ENCODE results near the gene MED25.

Gene MED25

GRCh38 chr19:49879243-49879963 lies 61.3 kb downstream of the MED25 start:
- peaks cover 26% of the 10 kb centered on the region for H3K4me1 ChIP-seq (ENCODE audit: control insufficient read depth, insufficient read depth, low read depth, low read length)
- no peak overlapping the region for H3K4me2 ChIP-seq (ENCODE audit: low read length, poor library complexity, severe bottlenecking)
- H3K36me3 ChIP-seq (ENCODE audit: control insufficient read depth in 1 of 2, insufficient read depth in 2 of 2, low read depth in 1 of 2, low read length in 2 of 2), result peaks cover 60 to 62% of the 10 kb centered on the region in 2 experiments
- H2BK120ac ChIP-seq (ENCODE audit: low read depth, low read length), result no peak overlapping the region
- H3K4ac ChIP-seq (ENCODE audit: low read depth in 1 of 2, low read length in 2 of 2), result no peak overlapping the region
- H3K9me3 ChIP-seq (ENCODE audit: control insufficient read depth, low read length), result peaks cover 3% of the 10 kb centered on the region
- 96% methylated on average over 12 of the region's 12 CpGs for WGBS
- H2BK5ac ChIP-seq (ENCODE audit: low read depth, low read length, poor library complexity, severe bottlenecking), result no peak overlapping the region
- no peaks in the 10 kb centered on the region for H3K27me3 ChIP-seq (ENCODE audit: control insufficient read depth in 1 of 2, insufficient read depth in 1 of 2, low read length in 2 of 2)
- H3K18ac ChIP-seq (ENCODE audit: low read depth in 1 of 2, low read length in 2 of 2), result no peak overlapping the region
- H3K14ac ChIP-seq (ENCODE audit: low read length in 2 of 2), result no peak overlapping the region
- no peak overlapping the region for H2BK12ac ChIP-seq (ENCODE audit: low read length in 2 of 2)
- no peak overlapping the region for H3K27ac ChIP-seq (ENCODE audit: low read length, poor library complexity, severe bottlenecking)
- no peak overlapping the region for H4K91ac ChIP-seq (ENCODE audit: low read length)
- no peak overlapping the region for H4K8ac ChIP-seq (ENCODE audit: low read length)
- H3K9ac ChIP-seq (ENCODE audit: low read length), result peak overlapping the region; percentile 100
- H3K23ac ChIP-seq (ENCODE audit: low read length in 2 of 2), result no peak overlapping the region
- no peak overlapping the region for H2AK5ac ChIP-seq (ENCODE audit: low read length, severe bottlenecking)
- peak overlapping the region in 1 of 2 experiments; percentile 99 for H3K4me3 ChIP-seq (ENCODE audit: insufficient read depth in 1 of 2, low read depth in 1 of 2, low read length in 2 of 2)
- H3K79me1 ChIP-seq (replicated peaks; ENCODE audit: low read length, poor library complexity, severe bottlenecking), result peaks cover 58% of the 10 kb centered on the region
- DNase-seq, result no peak
- H2AFZ ChIP-seq (ENCODE audit: low read depth, low read length), result no peak overlapping the region
- H2BK15ac ChIP-seq (ENCODE audit: low read depth, poor library complexity, severe bottlenecking), result no peak overlapping the region

- Histone ChIP-seq H2AK5ac (ENCODE audit: low read length, severe bottlenecking) (no peak overlapping the region), H2AFZ (ENCODE audit: low read depth, low read length) (no peak overlapping the region), H3K23ac (ENCODE audit: low read length in 2 of 2) (no peak overlapping the region), H2BK12ac (ENCODE audit: low read length in 2 of 2) (no peak overlapping the region), H3K4ac (ENCODE audit: low read depth in 1 of 2, low read length in 2 of 2) (no peak overlapping the region), H3K4me3 (ENCODE audit: insufficient read depth in 1 of 2, low read depth in 1 of 2, low read length in 2 of 2) (no peak overlapping the region), H3K9me3 (ENCODE audit: control insufficient read depth, low read length) (peaks cover 3% of the 10 kb centered on the region), H3K9ac (ENCODE audit: low read length) (no peak overlapping the region), H3K4me2 (ENCODE audit: low read length, poor library complexity, severe bottlenecking) (no peak overlapping the region), H3K27ac (ENCODE audit: low read length, poor library complexity, severe bottlenecking) (no peak overlapping the region), H3K27me3 (ENCODE audit: control insufficient read depth in 1 of 2, insufficient read depth in 1 of 2, low read length in 2 of 2) (no peaks in the 10 kb centered on the region), H2BK15ac (ENCODE audit: low read depth, poor library complexity, severe bottlenecking) (no peak overlapping the region), H3K79me1 (replicated peaks; ENCODE audit: low read length, poor library complexity, severe bottlenecking) (peaks cover 52% of the 10 kb centered on the region), H2BK5ac (ENCODE audit: low read depth, low read length, poor library complexity, severe bottlenecking) (no peak overlapping the region), H3K14ac (ENCODE audit: low read length in 2 of 2) (no peak overlapping the region), H3K4me1 (ENCODE audit: control insufficient read depth, insufficient read depth, low read depth, low read length) (peaks cover 21% of the 10 kb centered on the region), H4K8ac (ENCODE audit: low read length) (no peak overlapping the region), H3K18ac (ENCODE audit: low read depth in 1 of 2, low read length in 2 of 2) (no peak overlapping the region), H2BK120ac (ENCODE audit: low read depth, low read length) (no peak overlapping the region), H4K91ac (ENCODE audit: low read length) (no peak overlapping the region), H3K36me3 (ENCODE audit: control insufficient read depth in 1 of 2, insufficient read depth in 2 of 2, low read depth in 1 of 2, low read length in 2 of 2) (peaks cover 60 to 65% of the 10 kb centered on the region in 2 experiments)
- no peak for DNase-seq
- 94% methylated on average over 10 of the region's 10 CpGs for WGBS
Observed at GRCh38 chr19:49880162-49880869, 62.2 kb downstream of the MED25 start.

DNA sequence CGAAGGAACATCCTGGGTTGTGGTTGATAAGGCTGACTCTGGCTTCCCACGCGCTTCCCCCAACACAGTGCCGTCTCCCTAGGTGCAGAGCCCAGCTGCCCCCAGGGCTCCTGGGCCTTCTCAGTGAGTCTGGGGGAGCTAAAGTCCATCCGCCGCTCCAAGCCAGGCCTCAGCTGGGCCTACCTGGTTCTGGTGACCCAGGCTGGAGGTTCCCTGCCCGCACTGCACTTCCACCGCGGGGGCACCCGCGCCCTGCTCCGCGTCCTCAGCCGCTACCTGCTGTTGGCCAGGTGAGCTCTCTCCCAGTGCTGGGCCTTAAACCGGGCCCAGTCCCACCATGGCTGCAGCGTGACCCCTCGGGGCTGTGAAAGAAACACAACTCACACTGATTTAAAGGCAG lies 63.1 kb downstream of the MED25 start:
- no peak overlapping the region for H3K23ac ChIP-seq (ENCODE audit: low read length in 2 of 2)
- over 99% methylated on average over 17 of the region's 17 CpGs for WGBS
- no peak overlapping the region for H3K27ac ChIP-seq (ENCODE audit: low read length, poor library complexity, severe bottlenecking)
- no peak overlapping the region for H3K4me2 ChIP-seq (ENCODE audit: low read length, poor library complexity, severe bottlenecking)
- no peak overlapping the region for H3K18ac ChIP-seq (ENCODE audit: low read depth in 1 of 2, low read length in 2 of 2)
- peaks cover 65 to 72% of the 10 kb centered on the region in 2 experiments for H3K36me3 ChIP-seq (ENCODE audit: control insufficient read depth in 1 of 2, insufficient read depth in 2 of 2, low read depth in 1 of 2, low read length in 2 of 2)
- H2BK120ac ChIP-seq (ENCODE audit: low read depth, low read length), result no peak overlapping the region
- no peak overlapping the region for H3K14ac ChIP-seq (ENCODE audit: low read length in 2 of 2)
- H3K4ac ChIP-seq (ENCODE audit: low read depth in 1 of 2, low read length in 2 of 2), result no peak overlapping the region
- peaks cover 48% of the 10 kb centered on the region for H3K79me1 ChIP-seq (replicated peaks; ENCODE audit: low read length, poor library complexity, severe bottlenecking)
- no peak overlapping the region for H4K8ac ChIP-seq (ENCODE audit: low read length)
- H4K91ac ChIP-seq (ENCODE audit: low read length), result no peak overlapping the region
- no peak for DNase-seq
- H2AFZ ChIP-seq (ENCODE audit: low read depth, low read length), result no peak overlapping the region
- H3K4me3 ChIP-seq (ENCODE audit: insufficient read depth in 1 of 2, low read depth in 1 of 2, low read length in 2 of 2), result no peak overlapping the region
- peaks cover 18% of the 10 kb centered on the region for H3K4me1 ChIP-seq (ENCODE audit: control insufficient read depth, insufficient read depth, low read depth, low read length)
- H3K9ac ChIP-seq (ENCODE audit: low read length), result no peak overlapping the region
- H3K27me3 ChIP-seq (ENCODE audit: control insufficient read depth in 1 of 2, insufficient read depth in 1 of 2, low read length in 2 of 2), result no peaks in the 10 kb centered on the region
- H3K9me3 ChIP-seq (ENCODE audit: control insufficient read depth, low read length), result peaks cover 3% of the 10 kb centered on the region
- no peak overlapping the region for H2BK15ac ChIP-seq (ENCODE audit: low read depth, poor library complexity, severe bottlenecking)
- H2BK12ac ChIP-seq (ENCODE audit: low read length in 2 of 2), result no peak overlapping the region
- H2AK5ac ChIP-seq (ENCODE audit: low read length, severe bottlenecking), result no peak overlapping the region
- H2BK5ac ChIP-seq (ENCODE audit: low read depth, low read length, poor library complexity, severe bottlenecking), result no peak overlapping the region

DNA sequence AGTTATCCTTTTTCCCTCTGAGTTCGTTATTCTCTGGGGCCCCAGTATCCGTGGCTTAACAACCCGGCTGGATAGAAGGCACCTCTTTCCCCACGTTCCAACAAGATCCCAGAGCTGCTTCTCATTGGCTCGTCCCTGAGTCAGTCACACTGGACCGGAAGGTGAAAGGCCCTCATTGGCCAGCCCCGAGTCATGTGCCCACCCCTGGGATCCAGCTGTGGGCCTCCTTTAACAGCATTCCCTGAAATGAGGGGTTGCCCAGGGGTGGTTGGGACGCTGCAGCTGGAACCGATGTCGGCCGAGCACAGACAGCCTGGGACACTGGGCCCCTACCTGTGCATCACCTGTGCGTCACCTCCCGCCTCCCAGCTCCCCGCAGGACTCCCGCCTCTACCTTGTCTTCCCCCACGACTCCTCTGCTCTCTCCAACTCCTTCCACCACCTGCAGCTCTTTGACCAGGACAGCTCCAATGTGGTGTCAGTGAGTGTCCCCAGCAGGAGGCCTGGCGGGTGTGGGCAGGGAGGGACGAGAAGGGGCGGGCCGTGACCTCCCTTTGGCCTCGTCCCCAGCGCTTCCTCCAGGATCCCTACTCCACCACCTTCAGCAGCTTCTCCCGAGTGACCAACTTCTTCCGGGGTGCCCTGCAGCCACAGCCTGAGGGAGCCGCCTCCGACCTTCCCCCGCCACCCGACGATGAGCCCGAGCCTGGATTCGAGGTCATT lies 63.7 kb downstream of the MED25 start:
- no peak overlapping the region for H2BK12ac ChIP-seq (ENCODE audit: low read length in 2 of 2)
- H2BK15ac ChIP-seq (ENCODE audit: low read depth, poor library complexity, severe bottlenecking), result no peak overlapping the region
- no peaks in the 10 kb centered on the region for H3K27me3 ChIP-seq (ENCODE audit: control insufficient read depth in 1 of 2, insufficient read depth in 1 of 2, low read length in 2 of 2)
- peaks cover 3% of the 10 kb centered on the region for H3K9me3 ChIP-seq (ENCODE audit: control insufficient read depth, low read length)
- H2AK5ac ChIP-seq (ENCODE audit: low read length, severe bottlenecking), result no peak overlapping the region
- H3K36me3 ChIP-seq (ENCODE audit: control insufficient read depth in 1 of 2, insufficient read depth in 2 of 2, low read depth in 1 of 2, low read length in 2 of 2), result peaks cover 66 to 77% of the 10 kb centered on the region in 2 experiments
- H3K9ac ChIP-seq (ENCODE audit: low read length), result no peak overlapping the region
- H3K23ac ChIP-seq (ENCODE audit: low read length in 2 of 2), result no peak overlapping the region
- H3K18ac ChIP-seq (ENCODE audit: low read depth in 1 of 2, low read length in 2 of 2), result no peak overlapping the region
- H3K79me1 ChIP-seq (replicated peaks; ENCODE audit: low read length, poor library complexity, severe bottlenecking), result peaks cover 48% of the 10 kb centered on the region
- no peak overlapping the region for H3K4ac ChIP-seq (ENCODE audit: low read depth in 1 of 2, low read length in 2 of 2)
- no peak overlapping the region for H2BK120ac ChIP-seq (ENCODE audit: low read depth, low read length)
- no peak overlapping the region for H3K14ac ChIP-seq (ENCODE audit: low read length in 2 of 2)
- H3K27ac ChIP-seq (ENCODE audit: low read length, poor library complexity, severe bottlenecking), result no peak overlapping the region
- H3K4me3 ChIP-seq (ENCODE audit: insufficient read depth in 1 of 2, low read depth in 1 of 2, low read length in 2 of 2), result no peak overlapping the region
- H2BK5ac ChIP-seq (ENCODE audit: low read depth, low read length, poor library complexity, severe bottlenecking), result no peak overlapping the region
- DNase-seq, result no peak
- H3K4me2 ChIP-seq (ENCODE audit: low read length, poor library complexity, severe bottlenecking), result no peak overlapping the region
- H3K4me1 ChIP-seq (ENCODE audit: control insufficient read depth, insufficient read depth, low read depth, low read length), result peaks cover 18% of the 10 kb centered on the region
- WGBS, result 96% methylated on average over 28 of the region's 31 CpGs
- H4K91ac ChIP-seq (ENCODE audit: low read length), result no peak overlapping the region
- H4K8ac ChIP-seq (ENCODE audit: low read length), result no peak overlapping the region
- no peak overlapping the region for H2AFZ ChIP-seq (ENCODE audit: low read depth, low read length)
